AG09309 (cell line): ENCODE data around the gene RBM45.

Experiments used
- DNase-seq: peaks from one replicate; pipeline ENCODE4 v3.0.0-alpha.2; 2010; ENCODE audit warnings: low read depth
- H3K4me3 ChIP-seq: 2 replicates; pipeline ENCODE4 v1.5.1; 2011; ENCODE audit warnings: mild to moderate bottlenecking, low read depth, low read length, moderate library complexity; ENCODE audit not compliant: control insufficient read depth
- TF ChIP-seq, protein P1 (sequence below): IDR thresholded peaks from 2 replicates; pipeline ENCODE4 v1.5.1; 2011; ENCODE audit warnings: mild to moderate bottlenecking, low read depth, low read length, inconsistent platforms; ENCODE audit not compliant: insufficient read depth, control insufficient read depth; ENCODE audit errors: missing control alignments

The RBM45 gene, protein sequence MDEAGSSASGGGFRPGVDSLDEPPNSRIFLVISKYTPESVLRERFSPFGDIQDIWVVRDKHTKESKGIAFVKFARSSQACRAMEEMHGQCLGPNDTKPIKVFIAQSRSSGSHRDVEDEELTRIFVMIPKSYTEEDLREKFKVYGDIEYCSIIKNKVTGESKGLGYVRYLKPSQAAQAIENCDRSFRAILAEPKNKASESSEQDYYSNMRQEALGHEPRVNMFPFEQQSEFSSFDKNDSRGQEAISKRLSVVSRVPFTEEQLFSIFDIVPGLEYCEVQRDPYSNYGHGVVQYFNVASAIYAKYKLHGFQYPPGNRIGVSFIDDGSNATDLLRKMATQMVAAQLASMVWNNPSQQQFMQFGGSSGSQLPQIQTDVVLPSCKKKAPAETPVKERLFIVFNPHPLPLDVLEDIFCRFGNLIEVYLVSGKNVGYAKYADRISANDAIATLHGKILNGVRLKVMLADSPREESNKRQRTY

DNA sequence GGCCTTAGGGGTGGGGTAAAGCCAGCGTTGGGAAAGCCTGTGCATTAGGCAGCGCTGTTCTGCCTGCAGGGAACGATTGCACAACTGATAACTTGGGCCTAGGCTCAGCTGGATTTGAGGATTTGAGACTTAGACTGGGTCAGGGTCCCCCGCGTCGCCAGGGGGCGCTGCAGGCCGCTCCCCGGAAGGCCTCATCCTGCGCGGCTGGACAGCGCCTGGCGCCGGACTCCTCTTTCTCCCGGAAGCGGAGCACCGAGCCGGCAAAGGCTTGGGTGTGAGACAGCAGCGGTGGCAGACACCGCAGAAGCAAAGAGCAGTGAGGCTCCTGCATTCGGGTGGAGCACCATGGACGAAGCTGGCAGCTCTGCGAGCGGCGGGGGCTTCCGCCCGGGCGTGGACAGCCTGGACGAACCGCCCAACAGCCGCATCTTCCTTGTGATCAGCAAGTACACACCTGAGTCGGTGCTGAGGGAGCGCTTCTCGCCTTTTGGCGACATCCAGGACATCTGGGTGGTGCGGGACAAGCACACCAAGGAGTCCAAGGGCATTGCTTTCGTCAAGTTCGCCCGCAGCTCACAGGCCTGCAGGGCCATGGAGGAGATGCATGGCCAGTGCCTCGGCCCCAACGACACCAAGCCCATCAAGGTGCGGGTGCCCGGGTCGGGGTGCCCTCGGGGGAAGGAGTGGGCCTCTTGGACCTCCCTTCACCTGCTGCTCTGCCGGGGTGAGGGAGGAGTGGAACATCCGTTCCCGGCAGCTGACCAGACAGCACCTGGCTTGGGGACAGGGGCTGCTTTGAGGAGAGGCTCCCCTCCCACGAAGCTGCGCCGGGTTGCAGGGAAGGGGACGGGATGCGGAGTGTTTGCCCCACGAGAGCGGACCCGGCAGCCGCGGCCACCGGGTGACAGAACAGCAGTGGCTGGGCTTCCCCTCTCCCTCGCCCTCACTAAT, at the start of gene RBM45:
Gene RBM45, plus strand, starts transcription at position 236 of the 951 bp plus-strand sequence. Its CDS starts 110 bp downstream, at position 346.
- peak; percentile 79 for DNase-seq
- H3K4me3 ChIP-seq, result peak within 1 kb of the TSS; percentile 74
- TF ChIP-seq, protein P1, sequence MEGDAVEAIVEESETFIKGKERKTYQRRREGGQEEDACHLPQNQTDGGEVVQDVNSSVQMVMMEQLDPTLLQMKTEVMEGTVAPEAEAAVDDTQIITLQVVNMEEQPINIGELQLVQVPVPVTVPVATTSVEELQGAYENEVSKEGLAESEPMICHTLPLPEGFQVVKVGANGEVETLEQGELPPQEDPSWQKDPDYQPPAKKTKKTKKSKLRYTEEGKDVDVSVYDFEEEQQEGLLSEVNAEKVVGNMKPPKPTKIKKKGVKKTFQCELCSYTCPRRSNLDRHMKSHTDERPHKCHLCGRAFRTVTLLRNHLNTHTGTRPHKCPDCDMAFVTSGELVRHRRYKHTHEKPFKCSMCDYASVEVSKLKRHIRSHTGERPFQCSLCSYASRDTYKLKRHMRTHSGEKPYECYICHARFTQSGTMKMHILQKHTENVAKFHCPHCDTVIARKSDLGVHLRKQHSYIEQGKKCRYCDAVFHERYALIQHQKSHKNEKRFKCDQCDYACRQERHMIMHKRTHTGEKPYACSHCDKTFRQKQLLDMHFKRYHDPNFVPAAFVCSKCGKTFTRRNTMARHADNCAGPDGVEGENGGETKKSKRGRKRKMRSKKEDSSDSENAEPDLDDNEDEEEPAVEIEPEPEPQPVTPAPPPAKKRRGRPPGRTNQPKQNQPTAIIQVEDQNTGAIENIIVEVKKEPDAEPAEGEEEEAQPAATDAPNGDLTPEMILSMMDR, result peak; percentile 99

DNA sequence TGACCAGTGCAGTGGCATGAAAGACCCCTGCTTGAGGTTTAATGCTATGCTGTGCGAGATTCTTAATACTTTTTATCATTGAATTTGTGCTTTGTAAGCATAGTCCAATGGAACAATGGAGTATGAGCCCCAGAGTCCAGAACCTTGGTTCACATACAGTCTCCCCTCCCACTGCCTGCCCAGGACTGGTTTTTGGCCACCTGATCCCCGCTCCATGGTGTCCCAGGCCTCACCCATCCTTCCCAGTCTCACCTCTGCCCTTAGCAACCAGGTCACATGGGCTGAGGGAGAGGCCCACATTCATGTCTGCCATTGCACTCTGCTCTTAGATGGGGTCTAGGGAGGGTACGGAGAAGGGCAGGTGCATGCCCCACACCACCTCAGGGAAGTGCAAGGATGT, 45.9 kb upstream of the RBM45 start:
- TF ChIP-seq, protein P1, result no peak
- DNase-seq, result no peak

DNA sequence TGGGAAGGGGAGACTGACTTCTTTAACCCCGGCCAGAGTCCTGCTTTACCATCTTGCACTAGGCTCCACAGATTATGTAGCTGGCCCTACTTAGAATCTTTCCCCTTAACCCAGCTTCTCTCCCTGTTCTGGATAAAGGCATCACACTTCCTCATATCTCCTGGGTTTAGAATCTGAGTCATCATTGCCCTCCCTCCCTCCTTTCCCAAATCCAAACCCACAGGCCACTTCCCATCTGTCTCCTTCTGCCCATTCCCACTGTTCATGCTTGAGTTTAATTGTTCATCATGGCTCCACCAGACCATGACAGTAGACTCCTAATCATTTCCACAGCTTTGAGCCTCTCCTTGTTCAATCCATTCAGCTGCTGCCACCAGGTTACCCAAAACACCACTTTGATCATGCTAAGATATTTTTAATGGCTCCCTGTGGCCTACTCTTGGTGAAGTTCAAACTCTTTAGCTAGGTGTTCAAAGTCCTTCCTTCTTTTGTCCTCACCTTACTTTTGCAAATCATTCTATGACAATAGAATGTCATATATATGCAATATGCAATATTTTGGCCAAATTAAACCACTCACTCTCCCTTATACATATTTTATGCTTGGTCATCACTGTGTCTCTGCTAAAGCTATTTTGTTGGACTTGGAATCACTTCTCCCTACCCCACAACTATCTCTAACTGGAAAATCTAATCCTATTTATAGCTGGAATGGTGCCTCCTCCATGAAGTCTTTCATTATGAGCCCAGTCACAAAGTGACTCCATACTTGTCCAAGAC, 45.2 kb upstream of the RBM45 start:
- no peak for DNase-seq
- TF ChIP-seq, protein P1, result no peak
- no peak overlapping the region for H3K4me3 ChIP-seq

More for the DNA sequence above, 45.9 kb upstream of the RBM45 start:
- H3K4me3 ChIP-seq, result no peak overlapping the region

DNA sequence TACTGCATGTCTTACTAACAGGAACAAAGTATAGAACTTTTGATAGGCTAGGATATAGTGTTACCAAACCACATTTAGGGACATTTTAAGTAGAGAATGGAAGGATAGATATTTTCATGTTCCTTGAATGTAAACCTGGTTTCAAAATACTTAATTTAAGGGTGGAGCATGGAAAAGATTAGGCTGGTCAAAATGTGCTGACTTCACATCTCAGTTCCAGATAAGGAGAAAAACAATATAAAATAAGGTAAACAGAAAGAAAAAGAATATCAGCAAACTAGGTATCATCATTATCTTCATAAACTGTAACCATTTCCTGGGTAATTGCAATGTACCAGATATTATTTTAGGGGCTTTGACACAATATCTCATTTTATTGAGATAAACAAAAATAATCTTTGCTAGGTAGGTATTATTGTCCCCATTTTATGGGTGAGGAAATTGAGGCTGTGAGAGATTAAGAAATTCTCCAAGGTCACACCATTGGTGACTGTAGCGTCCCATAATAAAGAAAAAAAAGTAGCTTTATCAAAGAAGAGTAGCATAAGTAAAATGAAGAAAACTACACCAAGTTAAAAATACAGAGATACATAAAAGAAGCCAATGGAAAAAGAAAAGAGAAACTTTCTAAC, 43.3 kb upstream of the RBM45 start:
- TF ChIP-seq, protein P1, result no peak
- H3K4me3 ChIP-seq, result no peak overlapping the region
- DNase-seq, result no peak

DNA sequence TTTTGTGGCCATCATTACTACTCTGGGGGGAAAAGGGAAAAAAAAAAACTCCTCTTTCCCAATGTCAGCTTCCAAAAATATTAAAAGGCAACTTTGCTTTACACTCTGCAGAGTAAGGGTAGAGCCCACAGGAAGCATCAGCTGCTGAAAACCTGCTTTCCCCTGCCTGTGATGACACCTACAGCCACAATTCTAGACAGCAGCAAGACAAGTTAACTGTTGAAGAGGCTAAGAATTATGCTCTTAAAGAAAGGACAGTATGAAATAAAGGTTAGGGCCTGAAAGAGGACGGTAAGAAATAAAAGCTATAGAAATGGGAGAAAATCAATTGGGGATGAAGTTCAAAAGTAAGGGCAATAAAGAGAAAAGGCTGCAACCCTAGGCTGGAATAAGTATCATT, 42.7 kb upstream of the RBM45 start:
- DNase-seq, result no peak

More for the DNA sequence above, 42.7 kb upstream of the RBM45 start:
- TF ChIP-seq, protein P1, result peak; percentile 23
- no peak overlapping the region for H3K4me3 ChIP-seq
